GM12875 (cell line): Measurements from ENCODE around the gene ATP8B4.

Experiments used
- H3K4me3 ChIP-seq: one replicate; pipeline ENCODE4 v1.5.1; 2011; ENCODE audit warnings: low read depth, low read length, control low read depth
- TF ChIP-seq, protein P1 (sequence below): IDR thresholded peaks from 2 replicates; pipeline ENCODE4 v1.5.1; 2011; ENCODE audit warnings: low read depth, mild to moderate bottlenecking, control low read depth, inconsistent platforms, low read length, moderate library complexity, borderline replicate concordance; ENCODE audit not compliant: insufficient read depth

The ATP8B4 gene

DNA sequence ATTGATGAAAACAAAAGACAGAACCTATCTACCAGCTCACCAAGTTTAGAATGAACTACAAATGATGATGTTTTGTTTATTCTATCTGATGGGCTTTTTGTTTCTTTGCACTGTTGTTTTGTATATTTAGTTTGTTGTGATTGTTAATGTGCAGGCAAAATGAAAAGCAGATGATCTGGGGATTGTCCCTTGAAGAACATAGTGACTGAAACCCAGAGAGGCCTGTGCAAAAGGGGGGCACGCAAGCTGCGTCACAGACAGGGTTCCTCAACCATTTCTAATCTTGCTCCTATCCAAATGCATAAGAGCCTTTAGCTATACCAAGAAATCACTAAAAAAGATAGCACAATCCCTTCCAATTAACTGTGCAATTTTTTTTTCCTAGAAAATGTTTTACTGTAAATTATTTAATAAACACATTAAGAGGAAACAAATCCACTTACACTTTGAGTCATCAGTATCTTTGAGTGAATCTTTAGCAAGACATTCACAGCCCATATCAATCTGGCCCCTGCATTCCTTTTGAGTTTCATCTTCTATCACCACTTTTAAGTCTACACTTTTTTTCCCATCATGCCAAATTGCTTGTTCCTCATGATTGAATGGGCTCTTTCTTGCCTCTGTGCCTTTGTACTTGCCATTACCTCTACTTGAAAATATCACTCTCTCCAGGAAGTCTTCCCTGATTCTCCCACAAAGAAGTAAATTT lies 220.3 kb downstream of the ATP8B4 start:
- TF ChIP-seq, protein P1, sequence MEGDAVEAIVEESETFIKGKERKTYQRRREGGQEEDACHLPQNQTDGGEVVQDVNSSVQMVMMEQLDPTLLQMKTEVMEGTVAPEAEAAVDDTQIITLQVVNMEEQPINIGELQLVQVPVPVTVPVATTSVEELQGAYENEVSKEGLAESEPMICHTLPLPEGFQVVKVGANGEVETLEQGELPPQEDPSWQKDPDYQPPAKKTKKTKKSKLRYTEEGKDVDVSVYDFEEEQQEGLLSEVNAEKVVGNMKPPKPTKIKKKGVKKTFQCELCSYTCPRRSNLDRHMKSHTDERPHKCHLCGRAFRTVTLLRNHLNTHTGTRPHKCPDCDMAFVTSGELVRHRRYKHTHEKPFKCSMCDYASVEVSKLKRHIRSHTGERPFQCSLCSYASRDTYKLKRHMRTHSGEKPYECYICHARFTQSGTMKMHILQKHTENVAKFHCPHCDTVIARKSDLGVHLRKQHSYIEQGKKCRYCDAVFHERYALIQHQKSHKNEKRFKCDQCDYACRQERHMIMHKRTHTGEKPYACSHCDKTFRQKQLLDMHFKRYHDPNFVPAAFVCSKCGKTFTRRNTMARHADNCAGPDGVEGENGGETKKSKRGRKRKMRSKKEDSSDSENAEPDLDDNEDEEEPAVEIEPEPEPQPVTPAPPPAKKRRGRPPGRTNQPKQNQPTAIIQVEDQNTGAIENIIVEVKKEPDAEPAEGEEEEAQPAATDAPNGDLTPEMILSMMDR = no peak
- no peak overlapping the region for H3K4me3 ChIP-seq

DNA sequence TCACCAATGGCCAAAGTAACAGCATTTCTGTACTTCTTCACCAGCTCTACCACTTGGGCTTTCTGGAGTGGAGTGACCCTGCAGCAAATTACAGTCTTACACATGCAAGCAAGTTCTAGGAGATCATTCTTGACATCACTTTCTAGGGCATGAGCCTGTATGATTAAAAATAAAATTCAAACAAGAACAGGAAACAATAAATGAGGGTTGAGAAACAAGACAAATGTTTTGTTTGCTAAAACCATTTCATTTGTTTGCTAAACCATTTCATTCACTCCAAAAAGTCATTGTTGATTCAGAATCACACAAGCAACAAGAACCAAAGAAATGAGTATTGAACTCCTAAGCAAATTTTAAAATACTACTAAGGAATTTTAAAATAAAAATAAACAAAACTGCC lies 220.9 kb downstream of the ATP8B4 start:
- H3K4me3 ChIP-seq = no peak overlapping the region
- TF ChIP-seq, protein P1 = no peak

GRCh38 chr15:49895347-49896223 lies 223.4 kb downstream of the ATP8B4 start:
- TF ChIP-seq, protein P1 = no peak
- no peak overlapping the region for H3K4me3 ChIP-seq

- TF ChIP-seq, protein P1 = no peak
- no peak overlapping the region for H3K4me3 ChIP-seq
Observed at GRCh38 chr15:49890689-49891088, 228.3 kb downstream of the ATP8B4 start.

- no peak overlapping the region for H3K4me3 ChIP-seq
- TF ChIP-seq, protein P1 = no peak
Observed at GRCh38 chr15:49889536-49889935, 229.5 kb downstream of the ATP8B4 start.

- TF ChIP-seq, protein P1 = no peak
- H3K4me3 ChIP-seq = no peak overlapping the region
Observed at GRCh38 chr15:49888734-49889133, 230.3 kb downstream of the ATP8B4 start.

GRCh38 chr15:49888323-49888693 lies 230.7 kb downstream of the ATP8B4 start:
- no peak overlapping the region for H3K4me3 ChIP-seq
- TF ChIP-seq, protein P1 = no peak
